HG02885 (cell line): ENCODE measurements around the gene D2HGDH.
"Not testable (repeated sequence)": the region's sequence is repeated elsewhere in the genome, so short reads cannot be mapped to it uniquely, and the experiment has no call there.

Source experiments
- ATAC-seq: cut with Tn5 transposase; IDR thresholded peaks from one replicate; pipeline ENCODE4 v1.9.1; 2021; ENCODE audit warnings: mild to moderate bottlenecking; ENCODE audit not compliant: unreplicated experiment, poor library complexity

The D2HGDH gene

DNA sequence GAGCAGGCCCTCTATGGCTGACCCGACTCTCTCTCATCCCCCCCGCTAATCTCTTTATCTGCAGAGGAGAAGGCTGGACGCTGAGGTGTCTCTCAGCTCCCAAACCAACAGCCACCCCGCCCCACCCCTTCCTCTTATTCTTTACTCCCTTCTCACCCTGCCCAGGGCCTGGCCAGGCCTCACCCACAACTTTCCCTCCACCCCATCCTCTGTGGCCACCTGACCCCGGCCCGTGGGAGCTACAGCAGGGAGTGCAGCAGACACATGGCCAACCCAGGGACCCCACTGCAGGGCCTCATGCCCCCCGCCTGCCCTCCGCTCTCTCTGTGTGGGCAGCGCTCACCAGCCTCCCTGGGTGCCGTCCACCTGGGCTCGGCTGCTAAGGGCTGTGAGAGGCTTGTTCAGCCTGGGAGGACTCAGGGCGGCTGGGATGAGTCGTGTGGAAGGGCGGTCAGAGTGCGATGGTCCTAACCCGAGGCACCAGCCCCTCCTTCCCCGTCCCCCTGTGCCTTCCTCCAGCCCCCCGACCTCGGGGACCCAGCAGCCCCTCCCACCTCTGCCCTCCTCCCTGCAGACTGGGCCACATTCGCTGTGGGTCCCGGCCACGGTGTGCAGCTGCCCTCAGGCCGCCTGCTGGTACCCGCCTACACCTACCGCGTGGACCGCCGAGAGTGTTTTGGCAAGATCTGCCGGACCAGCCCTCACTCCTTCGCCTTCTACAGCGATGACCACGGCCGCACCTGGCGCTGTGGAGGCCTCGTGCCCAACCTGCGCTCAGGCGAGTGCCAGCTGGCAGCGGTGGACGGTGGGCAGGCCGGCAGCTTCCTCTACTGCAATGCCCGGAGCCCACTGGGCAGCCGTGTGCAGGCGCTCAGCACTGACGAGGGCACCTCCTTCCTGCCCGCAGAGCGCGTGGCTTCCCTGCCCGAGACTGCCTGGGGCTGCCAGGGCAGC lies 81.3 kb downstream of the D2HGDH start:
- no peak for ATAC-seq

GRCh38 chr2:241816431-241817121 lies 82.1 kb downstream of the D2HGDH start:
- no peak for ATAC-seq

GRCh38 chr2:241817126-241817820 lies 82.8 kb downstream of the D2HGDH start:
- ATAC-seq = no peak

GRCh38 chr2:241817821-241818215 lies 83.4 kb downstream of the D2HGDH start:
- ATAC-seq = not testable (repeated sequence)
